GM18951 (cell line): ENCODE measurements around the gene HK2.

ENCODE experiments used
- POLR2A ChIP-seq: IDR thresholded peaks from 4 replicates; pipeline ENCODE4 v1.6.1; 2011; ENCODE audit warnings: mild to moderate bottlenecking; ENCODE audit not compliant: insufficient read length, insufficient read depth; ENCODE audit errors: extremely low read depth
- in situ Hi-C: fragments of 300-500 bp; cut with MboI; formaldehyde crosslinking; loops from one replicate; pipeline ENCODE4 v1.12.0; 2022; ENCODE audit warnings: low sequenced_read_pairs, mixed read lengths, inconsistent platforms; ENCODE audit not compliant: unreplicated experiment

The HK2 gene

DNA sequence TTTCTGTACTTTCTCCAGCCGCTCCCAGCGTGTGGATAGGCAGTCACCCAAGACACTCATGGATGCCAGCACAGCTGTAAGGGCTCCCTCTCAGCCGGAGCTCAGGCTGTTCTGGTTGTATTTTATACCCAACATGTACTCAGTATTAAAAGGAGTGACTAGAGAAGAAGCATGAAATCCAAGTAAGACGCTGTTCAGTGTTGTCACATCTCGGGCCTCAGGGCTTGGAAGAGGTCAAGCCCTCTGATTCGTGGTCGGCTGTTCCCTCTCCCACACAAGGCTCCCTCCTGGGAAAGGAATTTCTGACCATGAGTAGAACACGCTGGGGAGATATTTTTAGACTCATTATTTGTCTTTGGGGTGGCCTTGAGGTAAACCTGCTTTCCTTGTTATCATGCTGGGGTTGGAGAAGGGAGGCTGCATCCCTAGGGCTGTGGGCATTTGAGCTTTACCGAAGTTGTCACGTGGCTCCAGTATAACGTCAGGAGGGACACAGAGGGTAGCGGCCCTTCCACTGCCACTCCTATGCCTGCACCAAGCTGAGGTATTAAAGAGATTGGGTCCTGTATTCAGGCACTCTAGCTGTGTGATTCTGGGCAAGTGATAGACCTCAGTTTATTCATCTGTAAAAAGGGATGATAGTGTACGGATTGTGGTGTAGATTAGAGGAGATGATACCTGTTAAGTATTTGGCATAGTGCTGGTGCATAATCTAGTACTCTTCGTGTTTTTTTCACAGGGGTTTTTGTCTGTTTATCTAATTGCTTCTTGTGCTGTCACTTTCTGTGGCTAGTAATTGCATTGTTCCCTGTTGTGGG lies 34.1 kb downstream of the HK2 start:
- TF ChIP-seq POLR2A, result no peak
- in situ Hi-C loops, result no loop called here

DNA sequence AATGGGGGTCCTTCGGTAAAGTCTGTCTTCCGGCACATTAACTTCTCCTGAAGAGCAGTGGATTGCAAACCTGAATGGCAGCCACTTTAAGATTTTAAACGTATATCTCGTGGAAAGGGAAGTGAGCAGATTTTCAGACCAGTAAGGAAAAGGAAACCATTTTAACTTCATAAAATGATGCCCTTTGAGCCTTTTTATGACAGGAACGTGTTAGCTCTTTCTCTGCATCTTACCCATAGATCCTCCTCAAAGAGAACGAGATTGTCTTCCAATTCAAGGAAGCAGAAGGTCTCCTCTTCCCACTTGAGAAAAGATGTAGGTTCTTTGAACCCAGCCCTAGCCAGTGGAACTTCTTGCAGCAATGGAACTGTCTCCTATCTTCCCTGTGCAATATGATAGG lies 35.6 kb downstream of the HK2 start:
- in situ Hi-C loops, result no loop called here
- TF ChIP-seq POLR2A, result no peak

DNA sequence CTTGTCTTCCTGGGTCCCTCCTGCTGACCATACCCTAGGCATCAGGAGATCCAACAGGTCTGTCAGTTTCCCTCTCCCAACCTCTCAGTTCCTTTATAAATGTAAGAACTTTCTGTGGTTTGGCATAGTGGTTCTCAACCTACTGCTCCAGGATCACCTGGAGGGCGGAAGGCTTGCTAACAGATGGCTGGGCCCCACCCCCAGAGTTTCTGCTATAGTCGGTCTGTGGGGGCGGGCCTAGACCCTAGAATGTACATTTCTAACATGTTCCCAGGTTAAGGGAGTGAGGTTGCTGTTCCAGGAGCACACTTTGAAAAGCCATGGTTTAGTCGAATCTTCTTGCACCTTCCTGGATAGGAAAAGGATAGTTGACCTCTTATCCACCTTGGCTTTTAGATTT lies 37.0 kb downstream of the HK2 start:
- no peak for TF ChIP-seq POLR2A
- in situ Hi-C loops, result loop anchor here (10.0 kb wide), 1 partner anchor 166 kb away; no protein-coding TSS in a partner anchor

DNA sequence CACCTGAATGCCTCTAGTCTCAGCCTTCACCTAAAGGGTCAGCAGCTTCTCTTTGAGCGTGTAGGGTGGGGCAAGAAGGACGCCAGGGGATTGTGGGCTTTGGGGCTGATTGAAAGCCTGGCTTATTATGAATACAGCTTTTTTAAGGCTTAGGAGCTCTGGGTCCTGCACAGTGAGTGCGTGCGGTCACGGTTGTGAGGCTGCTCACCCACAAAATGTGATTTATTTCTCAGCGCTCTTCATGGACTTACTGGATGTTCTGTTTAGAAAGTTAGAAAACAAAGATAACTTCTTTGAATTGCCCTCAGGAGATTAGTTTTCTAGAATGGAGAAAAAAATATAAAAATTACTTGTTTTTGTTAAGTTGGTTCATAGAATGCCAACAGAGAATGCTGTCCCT lies 37.5 kb downstream of the HK2 start:
- TF ChIP-seq POLR2A, result no peak
- in situ Hi-C loops, result loop anchor here (10.0 kb wide), 1 partner anchor 167 kb away; no protein-coding TSS in a partner anchor

DNA sequence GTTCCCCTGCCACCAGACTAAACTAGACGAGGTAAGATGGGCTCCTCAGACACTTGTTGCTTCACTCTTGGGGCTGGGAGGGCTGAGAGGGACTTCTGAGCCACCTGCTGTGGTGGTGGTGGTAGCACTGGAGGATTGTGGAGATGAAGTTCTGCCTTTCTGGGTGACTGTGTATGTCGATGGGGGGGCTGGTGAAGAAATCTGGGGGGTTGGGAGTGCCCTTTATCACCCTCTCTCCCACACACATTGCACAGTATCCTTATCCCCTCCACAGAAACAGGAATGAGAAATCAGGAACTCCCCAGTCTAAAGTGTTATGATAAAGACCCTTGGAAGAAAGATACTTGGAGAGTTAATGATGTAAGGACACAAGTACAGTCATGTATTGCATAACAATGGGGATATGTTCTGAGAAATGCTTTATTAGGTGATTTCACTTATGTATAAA lies 38.5 kb downstream of the HK2 start:
- in situ Hi-C loops, result loop anchor here (10.0 kb wide), 1 partner anchor 168 kb away; no protein-coding TSS in a partner anchor
- TF ChIP-seq POLR2A, result no peak

DNA sequence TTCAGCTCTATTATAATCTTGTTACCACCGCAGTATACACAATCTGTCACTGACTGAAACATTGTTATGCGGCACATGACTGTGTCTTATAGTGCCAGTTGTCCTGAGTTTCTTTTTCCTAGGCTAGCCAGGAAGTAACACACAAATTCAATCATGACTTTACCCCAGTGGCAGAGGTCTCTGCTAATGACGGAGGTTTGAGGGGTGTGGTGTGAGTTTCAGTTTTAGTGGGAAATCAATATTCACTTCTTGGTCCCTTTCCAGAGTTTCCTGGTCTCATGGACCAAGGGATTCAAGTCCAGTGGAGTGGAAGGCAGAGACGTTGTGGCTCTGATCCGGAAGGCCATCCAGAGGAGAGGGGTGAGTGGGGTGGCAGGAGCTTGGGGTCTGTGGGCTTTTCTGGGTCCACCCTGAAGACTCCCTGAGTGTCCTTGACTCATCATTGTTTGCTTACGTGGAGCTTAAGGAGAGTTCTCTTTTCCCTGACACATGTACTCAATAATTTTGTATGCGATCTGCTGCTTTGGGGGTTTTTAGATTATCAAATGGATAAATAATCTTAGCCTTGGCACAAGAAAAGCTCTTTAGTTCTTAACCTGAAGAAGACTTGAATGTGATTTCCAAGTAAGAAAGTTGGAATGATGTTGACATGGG lies 39.2 kb downstream of the HK2 start:
- in situ Hi-C loops, result loop anchor here (10.0 kb wide), 1 partner anchor 168 kb away; no protein-coding TSS in a partner anchor
- TF ChIP-seq POLR2A, result no peak

DNA sequence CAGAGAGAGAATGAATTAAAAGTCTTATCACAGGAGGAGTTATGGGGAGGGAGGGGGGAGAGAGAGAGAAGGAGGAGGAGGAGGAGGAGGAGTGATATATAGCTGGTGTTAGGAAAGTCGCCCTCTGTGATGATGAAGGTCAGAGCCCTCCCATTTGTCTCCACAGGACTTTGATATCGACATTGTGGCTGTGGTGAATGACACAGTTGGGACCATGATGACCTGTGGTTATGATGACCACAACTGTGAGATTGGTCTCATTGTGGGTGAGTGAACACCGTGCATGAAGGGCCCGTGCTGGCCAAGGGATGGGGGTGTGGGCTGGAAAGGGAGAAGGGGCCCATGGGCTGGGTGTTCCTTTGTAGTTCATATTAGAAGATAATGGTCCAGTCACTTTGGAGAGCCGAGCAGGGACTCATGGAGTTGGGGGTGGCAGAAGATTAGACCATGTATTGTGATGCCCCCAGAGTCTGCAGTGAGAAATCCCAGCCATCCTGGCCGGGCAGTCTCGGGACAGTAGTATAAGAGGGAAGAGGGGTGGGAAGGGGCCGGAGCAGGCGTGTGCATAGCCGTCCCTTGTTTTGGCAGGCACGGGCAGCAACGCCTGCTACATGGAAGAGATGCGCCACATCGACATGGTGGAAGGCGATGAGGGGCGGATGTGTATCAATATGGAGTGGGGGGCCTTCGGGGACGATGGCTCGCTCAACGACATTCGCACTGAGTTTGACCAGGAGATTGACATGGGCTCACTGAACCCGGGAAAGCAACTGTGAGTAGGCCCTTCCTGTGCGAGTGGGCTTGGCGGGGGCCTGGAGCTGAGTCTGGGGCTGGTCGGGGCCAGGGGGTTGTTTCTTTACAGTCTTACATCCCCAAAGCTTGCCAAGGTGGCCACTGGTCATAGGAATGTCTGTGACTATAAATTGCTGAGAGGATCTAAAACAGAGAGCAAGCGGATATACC lies 40.0 kb downstream of the HK2 start:
- in situ Hi-C loops, result loop anchor here (10.0 kb wide), 1 partner anchor 169 kb away; no protein-coding TSS in a partner anchor
- no peak for TF ChIP-seq POLR2A

DNA sequence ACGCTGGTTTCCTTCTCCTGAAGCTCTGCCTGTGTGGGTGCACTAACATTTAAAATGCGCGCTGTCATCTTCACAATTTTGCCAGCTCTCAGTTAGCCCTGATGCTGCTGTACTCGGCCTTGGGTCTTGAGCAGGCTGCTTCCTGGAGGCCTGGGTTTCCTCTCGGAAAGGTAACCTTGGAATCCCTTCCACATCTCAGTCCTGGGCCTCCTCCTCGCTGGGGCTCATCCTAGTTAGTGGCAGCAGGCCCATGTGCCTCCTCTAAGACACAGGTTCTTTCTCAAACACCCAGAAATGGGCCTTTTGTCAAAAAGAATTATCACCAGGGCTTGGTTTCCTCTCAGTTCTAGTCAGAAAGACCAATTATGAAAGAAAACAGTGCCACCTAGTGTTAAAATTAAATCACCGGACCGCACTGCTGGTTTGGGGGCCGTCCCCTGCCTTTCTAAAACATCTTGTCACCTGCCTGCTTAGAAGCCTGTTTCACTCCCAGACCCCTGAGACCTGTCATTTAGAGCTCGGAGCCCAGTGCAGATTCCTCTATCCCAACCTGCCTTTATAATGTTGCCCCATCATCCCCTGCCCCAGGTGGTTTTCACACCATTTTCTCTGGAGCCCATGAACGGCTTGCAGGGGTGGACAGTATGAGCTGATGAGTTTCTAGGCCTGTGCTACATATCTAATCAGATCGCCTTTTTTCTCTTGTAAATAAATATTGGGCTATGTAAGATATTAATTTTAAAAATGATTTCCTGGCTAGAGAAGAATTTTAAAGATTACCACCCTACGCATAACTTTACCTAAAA lies 42.4 kb downstream of the HK2 start:
- in situ Hi-C loops, result loop anchor here (10.0 kb wide), 1 partner anchor 171 kb away; no protein-coding TSS in a partner anchor
- no peak for TF ChIP-seq POLR2A

DNA sequence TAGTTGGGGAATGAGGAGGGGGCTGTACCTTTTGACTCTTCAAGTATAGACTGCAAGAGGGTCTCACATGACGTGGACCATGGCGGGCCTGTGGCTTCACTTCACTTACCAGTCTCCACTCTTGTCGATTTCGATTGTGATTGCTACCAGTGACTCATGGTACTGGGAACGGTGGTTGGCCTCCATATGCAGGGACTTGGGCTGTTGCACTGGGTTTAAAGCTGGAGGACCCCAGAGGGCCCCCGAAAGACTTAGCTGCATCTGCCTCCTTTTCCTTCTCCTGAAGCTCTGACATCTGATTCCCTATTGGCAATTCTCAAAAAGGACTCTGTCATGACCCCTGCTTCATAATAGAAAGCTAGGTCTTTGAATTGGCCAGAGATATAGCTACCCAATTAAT lies 43.4 kb downstream of the HK2 start:
- in situ Hi-C loops, result loop anchor here (10.0 kb wide), 1 partner anchor 173 kb away; no protein-coding TSS in a partner anchor
- no peak for TF ChIP-seq POLR2A

DNA sequence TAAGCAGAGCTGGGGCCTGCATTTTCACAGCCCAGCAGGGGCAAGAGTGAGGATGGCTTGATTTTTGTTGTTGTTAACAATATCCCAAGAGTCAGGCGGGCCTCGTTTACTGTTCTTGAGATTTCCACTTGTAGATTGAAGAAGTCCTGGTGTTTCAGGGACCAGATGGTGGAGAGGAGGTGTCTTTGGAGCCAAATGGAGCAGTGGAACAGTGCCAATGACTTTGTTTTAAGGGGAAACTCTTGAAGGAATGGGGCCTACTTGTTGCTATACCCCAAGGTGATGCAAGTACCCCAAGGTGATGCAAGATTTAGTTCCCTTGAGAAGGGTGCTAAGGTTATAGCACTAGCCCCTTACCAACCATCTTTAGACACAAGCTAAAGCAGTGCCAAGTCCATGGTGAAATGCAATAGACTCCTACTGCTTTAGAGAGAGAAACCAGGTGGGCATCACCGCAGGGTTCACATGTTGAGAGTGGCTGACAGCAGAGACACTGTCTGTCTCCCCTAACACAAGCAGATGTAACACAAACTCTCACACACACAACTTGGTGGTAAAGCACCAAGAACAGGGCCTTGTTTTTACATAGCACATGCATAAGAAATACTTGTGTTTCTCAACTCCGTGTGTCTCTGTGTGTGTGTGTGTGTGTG lies 44.0 kb downstream of the HK2 start:
- in situ Hi-C loops, result loop anchor here (10.0 kb wide), 1 partner anchor 173 kb away; no protein-coding TSS in a partner anchor
- no peak for TF ChIP-seq POLR2A

DNA sequence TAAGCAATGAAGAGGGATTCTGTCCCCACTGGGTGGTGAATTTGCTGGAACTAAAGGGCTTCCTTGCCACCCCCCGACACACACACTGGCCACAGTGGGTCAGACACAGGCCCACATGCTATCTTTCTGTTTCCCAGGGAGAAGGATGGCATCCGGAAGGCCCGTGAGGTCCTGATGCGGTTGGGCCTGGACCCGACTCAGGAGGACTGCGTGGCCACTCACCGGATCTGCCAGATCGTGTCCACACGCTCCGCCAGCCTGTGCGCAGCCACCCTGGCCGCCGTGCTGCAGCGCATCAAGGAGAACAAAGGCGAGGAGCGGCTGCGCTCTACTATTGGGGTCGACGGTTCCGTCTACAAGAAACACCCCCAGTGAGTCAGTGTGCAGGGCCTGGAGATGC lies 44.6 kb downstream of the HK2 start:
- TF ChIP-seq POLR2A, result no peak
- in situ Hi-C loops, result loop anchor here (10.0 kb wide), 1 partner anchor 174 kb away; no protein-coding TSS in a partner anchor

DNA sequence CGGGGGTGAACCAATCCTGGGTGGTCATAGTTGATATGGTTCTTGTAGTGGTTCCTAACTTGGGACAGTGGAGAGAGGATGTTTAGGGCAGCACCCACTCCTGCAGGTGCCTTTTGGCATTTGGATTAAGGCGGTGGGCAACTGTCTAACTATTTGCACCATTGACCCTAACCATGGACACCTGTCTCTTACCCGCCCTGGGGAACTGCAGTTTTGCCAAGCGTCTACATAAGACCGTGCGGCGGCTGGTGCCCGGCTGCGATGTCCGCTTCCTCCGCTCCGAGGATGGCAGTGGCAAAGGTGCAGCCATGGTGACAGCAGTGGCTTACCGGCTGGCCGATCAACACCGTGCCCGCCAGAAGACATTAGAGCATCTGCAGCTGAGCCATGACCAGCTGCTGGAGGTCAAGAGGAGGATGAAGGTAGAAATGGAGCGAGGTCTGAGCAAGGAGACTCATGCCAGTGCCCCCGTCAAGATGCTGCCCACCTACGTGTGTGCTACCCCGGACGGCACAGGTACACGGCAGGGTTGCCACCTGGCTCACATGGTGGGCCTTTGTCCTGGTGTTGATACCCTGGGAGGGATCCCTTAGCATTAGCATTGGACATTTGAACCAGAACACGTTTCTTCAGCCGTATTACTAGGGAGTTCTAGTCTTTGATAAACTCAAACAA lies 46.3 kb downstream of the HK2 start:
- in situ Hi-C loops, result no loop called here

More for the DNA sequence above, 46.3 kb downstream of the HK2 start:
- no peak for TF ChIP-seq POLR2A
